HTR-8/SVneo (cell line): ENCODE measurements around the gene IMMT.
"Not testable (repeated sequence)": the region's sequence is repeated elsewhere in the genome, so short reads cannot be mapped to it uniquely, and the experiment has no call there.

Experiments
- DNase-seq: peaks from one replicate; pipeline ENCODE4 v3.0.0; 2011; ENCODE audit warnings: low spot score, mixed read lengths; ENCODE audit not compliant: insufficient read length
- FAIRE-seq: peaks from 2 replicates; lab custom pipeline; 2011; peaks lifted over from hg19 to GRCh38; lab: Jason Lieb, UNC

IMMT gene

DNA sequence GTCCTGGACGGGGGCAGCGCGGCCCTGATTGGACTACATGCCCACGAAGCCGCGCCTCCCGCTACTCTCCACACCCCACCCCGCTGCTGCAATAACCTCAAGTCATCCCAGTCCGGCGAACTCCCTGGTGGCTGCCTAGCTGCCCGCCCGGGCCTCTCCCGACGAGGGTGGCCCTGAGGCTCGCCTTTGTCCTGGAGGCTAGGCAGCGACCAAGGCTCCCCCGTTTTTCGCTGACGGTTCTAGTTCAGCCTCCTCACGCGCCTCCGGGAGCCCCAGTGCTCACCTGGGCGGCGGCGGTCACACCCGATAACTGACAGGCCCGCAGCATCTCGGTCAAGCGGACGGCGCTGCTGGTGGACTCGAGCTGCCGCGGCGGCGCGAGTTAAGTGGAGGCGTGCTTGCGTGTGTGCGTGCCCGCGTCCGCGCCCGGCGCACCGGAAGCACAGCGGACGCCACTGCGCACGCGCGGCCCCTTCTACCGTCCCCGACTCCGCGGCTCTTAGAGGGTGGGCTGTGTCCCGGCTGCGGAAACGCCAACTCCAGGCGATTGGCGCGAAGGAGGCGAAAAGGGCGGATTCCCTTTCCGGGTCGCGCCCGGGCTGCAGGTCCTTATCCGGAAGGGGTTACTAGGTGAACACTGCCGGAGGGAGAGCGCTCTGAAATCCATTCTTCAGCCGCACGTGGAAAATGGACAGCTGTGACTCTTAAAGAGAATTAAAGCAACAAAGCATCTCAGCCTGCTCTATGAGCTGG is at the start of gene IMMT:
Gene IMMT (minus strand): TSS at position 408 of the 753 bp plus-strand sequence. CDS start 80 bp downstream, at position 328.
- peak; percentile 96 for FAIRE-seq

DNA sequence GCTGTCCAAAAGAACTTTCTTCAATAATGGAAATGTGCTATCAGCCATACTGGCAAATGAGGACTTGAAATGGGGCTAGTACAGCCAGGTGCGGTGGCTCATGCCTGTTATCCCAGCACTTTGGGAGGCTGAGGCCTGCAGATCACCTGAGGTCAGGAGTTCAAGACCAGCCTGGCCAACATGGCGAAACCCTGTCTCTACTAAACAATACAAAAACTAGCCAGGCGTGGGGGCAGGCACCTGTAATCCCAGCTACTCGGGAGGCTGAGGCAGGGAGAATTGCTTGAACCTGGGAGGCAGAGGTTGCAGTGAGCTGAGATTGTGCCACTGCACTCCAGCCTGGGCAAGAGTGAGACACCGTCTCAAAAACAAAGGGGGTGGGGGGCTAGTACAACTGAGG is 49.5 kb upstream of the IMMT start:
- not testable (repeated sequence) for DNase-seq, FAIRE-seq

More for the DNA sequence above, at the start of gene IMMT:
- peak; percentile 98 for DNase-seq

DNA sequence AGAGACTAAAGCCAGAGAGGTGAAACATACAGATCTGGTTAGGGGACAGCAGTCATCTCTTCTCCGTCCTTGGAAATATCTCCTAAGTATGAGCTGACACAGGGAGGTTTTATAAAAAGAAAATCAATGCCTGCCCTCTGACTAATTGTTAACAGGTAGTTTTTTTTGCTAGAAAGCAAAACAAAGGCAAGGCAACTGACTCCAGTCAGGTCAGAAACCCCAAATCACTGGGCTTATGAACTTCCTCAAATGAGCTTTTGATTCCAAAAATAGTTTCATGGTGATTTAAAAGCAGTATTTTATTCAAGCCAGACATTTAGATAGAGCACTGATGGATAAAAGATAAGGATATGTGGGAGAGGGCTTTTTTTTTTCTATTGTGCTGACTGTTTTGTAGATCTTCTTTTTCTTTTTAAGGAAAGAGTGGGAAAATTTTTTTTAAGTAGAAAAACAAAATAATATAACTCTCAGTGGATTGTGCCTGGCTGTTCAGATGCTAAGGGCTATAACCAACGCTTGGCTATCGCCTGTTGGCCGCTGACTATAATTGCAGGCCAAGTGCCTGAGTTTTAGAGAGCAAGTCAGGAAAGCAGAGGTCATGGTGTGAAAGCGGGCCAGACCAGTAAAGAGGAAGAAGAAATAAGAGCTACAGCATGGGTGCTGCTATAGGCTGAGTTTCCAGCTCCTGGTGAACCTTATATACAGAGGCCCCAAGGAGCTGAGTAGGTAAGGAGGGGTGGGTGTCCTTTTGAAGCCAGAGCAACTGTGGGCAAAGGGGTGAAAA is 48.9 kb upstream of the IMMT start:
- DNase-seq (no peak), FAIRE-seq (no peak)

DNA sequence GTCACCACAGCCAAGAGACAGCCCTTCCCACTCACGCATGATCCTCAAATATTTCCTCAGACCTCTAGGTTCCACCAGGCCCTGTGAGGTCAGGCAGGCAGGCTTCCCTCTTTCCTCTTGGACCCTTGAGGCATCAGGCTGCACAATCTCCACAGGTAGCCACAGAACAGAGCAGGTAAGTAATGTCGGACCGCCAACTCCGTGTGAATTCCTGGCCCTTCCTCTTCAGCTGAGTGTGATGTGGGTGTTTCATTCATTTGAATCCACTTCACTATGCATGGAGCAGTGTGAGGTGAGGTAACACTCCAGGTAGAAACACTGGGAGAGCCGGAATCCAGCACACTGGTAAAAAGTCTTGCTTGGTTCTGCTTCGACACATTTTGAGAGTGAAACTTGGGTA is 48.0 kb upstream of the IMMT start:
- DNase-seq (no peak), FAIRE-seq (no peak)

DNA sequence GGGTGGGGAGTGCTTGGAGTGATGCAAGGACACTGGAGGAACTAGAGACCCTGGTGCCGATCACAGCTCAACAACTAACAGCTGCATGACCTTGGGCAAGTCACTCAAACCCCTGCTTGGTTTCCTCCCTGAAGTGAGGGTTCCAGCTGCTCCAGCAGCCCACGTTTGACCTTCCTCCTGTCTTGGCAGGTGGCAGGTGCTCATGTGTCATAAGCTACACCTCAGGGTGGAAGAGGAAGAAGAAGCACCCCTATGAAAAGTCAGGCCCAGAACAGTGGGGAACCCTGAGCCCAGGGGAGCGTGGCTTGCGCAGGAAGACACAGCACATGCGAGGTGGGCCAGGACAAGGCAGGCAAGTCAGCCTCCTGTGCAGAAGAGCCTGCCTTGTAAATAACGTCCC is 46.3 kb upstream of the IMMT start:
- FAIRE-seq (no peak), DNase-seq (no peak)

DNA sequence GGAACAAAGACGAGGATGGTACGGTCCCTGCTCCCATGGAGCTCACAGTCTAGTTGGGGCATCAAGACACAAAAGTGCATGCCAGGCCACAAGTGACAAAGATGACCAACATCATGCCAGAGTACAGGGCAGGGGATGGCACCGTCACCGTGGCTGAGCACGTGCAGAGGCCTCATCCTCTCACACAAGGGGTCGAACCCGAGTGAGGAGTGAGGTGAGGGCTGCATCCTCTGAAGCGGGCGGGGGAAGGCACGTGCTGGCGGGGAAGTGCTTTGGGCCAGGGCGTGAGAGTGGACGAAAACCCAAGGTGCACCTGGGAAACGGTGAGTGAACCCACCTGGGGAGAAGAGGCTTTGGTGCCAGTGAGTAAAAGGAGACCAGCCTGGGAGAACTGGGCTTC is 45.0 kb upstream of the IMMT start:
- DNase-seq (no peak), FAIRE-seq (no peak)

DNA sequence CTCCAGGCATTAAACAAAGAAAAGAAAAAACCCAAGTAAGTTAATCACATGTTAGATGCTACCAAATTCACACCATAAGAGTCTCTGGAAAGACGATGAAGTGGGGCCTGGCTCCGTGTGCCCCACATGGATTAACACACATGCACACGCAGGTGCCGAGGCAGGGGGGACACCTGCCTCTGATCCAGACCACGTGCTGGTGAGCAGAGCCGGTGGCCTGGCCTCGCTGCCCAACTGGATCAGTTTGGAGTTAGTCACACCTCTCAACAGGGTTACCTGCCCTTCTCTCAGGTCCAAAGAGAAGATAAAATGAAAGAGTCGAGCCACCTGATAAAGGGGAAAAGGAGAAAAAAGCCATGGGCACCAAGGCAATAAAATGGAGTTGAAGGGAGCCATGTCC is 44.5 kb upstream of the IMMT start:
- FAIRE-seq = no peak
- DNase-seq = no peak

DNA sequence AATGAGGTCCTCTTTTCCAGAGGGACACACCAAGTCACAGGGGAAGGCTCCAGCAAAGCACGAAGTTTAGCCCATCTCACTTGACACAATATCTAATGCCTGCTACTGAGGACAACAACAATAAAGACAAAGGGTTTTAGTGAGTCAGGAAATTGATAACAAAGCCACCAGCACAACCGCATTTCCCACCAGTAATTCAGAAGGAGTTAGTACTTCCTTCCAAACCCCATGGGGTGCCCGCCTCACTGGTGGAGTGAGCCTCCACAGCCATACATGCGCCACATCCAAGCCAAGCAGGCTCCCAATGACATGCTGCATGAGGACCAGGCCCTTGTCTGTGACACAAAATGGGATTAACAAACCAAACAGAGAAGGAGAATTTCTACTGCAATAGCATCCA is 44.1 kb upstream of the IMMT start:
- FAIRE-seq (no peak), DNase-seq (no peak)

DNA sequence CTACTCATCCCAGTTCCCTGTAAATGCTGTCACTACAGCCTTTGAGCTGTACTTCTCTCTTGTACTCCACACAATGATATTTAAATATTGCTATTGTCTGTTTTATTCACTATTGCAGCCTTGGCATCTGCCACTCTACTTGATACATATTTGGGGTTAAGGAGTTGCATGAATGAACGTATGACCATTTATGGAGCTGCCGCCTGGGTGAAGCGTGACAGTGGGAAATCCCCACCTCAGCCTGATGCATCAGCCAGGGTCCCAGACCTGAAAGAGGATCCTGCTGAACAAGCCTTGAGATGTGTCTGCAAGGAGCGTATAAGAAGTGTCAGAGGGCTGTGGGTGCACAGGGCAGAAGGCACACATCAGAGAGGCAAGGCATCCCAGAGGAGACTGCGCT is 43.1 kb upstream of the IMMT start:
- DNase-seq (no peak), FAIRE-seq (peak; percentile 20)

DNA sequence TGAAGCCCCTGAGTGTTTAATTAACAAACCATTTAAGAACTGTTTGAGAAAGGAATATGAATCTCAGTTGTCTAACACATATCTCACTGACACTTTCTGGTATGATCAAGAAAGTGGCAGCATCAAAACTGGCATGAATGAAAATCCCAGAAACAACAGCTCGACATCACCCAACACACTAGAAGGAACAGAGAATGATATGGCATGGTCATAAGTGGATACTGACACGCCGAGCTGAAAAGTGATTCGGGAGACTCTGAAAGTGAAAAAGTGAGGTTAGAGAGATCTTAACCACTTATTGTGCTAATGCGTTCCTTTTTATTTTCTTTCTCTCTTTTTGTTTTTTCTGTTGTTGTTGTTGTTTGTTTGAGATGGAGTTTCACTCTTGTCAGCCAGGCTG is 41.9 kb upstream of the IMMT start:
- no peak for FAIRE-seq

DNA sequence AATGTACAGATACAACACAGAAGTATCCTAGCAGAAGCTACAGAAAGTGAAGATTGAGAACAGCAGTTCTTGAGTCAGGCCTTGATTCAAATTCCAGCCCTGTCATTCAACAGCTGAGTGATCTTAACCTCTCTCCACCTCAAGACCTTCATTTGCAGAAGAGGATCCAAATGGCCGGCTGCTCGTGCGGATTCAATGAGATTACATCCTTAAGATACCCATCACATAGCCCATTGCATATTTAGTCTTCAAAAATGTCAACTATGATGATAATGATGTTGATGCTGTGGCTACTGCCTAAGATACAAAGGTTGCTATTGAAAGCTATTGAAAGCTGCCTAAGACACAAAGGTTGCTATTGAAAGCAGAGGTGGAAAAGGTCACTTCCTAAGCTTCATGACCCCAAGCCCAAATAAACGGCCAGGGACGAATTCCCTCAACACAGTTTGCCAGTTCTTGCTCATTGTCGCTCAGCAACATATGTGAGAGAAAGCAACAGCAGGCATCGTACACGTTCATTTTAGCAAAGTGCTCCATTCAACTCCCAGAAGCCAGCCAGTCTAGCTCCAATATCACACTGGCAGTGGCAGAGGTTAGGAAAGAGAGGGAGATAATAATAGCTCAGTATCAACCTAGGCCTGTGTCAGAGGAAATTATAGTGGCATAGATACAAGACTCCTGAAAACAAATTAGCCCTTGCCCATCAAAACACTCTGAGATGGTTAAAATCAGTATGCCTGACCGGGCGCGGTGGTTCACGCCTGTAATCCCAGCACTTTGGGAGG is 40.1 kb upstream of the IMMT start:
- FAIRE-seq = peak; percentile 9
- no peak for DNase-seq

More for the DNA sequence above, 41.9 kb upstream of the IMMT start:
- DNase-seq = no peak

DNA sequence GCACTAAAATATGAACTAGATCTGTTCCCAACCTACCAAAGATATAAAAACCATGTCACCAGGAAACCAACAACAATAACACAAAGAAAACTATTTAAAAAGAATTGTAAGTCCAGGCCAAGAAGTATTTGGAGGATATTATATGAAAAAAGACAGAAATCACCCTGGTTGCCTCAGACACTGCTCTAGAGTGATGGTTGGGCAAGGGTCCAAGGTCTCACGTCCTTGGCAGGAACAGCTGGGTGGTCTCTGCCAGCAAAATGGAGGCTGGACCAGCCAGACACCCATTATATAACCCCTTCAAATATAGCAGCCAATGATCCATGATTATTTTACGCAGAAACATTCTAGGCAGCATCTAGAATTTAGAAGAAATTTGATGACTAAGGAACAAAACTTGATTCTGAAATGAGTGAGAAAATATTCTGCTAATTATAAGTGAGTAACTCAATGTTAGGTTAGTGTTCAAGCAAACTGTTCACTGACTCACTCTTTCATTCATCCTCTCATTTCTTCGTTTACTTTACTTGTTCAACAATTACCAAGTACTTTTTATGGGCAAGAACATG is 39.4 kb upstream of the IMMT start:
- DNase-seq (no peak), FAIRE-seq (no peak)

DNA sequence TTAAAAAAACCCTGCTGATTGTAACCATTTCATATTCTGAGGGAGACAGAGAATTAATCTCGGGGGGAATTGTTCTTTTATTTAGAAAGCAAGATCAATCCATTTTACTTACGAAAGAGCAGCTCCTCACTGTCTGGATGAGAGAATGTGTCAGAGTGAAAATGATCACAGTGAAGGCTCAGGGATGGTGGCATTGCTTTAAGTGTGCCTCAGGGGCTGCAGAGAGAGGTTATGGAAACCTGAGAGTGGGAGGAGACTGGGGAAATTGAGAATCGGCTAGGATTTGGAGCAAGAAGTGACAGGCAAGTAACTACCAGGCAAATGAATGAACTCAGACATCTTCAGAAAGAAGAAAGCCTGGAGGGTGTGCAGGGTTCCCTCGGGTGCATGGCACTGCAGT is 38.2 kb upstream of the IMMT start:
- FAIRE-seq = no peak
- DNase-seq = no peak

DNA sequence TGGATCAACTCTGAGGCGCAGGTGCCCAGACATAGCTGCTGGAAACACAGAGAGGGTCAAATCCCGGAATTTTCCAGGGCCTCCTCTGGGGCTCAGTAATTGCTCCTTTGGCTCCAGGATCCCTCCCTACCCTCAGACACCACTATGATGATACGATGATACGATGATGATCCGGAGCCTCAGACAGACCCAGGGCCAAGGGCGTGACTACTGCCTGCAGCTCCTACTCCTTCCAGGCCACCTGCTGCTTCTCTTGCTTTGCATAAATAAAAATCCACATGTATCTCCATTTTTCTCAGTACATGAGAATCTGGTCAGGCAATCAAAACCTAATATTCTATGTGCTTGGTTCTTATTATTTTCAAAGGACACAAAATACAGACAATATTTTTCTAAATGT is 37.6 kb upstream of the IMMT start:
- DNase-seq (no peak), FAIRE-seq (no peak)

DNA sequence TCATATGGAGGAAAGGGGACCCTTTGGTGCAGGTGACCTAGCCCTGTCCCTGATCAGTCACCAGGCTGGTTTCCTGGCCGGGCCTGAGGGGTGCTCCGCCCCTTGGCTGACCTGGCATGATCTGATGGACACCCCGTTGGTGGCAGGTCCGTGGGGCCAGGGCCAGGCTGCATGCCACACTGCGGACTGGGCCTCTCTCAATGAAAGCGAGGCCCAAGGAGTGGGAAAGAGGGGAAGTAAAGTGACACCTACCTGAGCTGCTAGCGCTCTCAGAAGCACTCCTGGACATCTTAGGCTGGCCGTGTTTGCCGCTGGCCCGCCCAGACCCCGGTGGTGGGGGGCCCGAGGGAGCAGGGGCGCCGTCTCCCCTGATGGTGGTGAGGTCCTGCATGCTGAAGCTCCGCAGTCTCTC is 37.1 kb upstream of the IMMT start:
- FAIRE-seq (no peak), DNase-seq (no peak)

DNA sequence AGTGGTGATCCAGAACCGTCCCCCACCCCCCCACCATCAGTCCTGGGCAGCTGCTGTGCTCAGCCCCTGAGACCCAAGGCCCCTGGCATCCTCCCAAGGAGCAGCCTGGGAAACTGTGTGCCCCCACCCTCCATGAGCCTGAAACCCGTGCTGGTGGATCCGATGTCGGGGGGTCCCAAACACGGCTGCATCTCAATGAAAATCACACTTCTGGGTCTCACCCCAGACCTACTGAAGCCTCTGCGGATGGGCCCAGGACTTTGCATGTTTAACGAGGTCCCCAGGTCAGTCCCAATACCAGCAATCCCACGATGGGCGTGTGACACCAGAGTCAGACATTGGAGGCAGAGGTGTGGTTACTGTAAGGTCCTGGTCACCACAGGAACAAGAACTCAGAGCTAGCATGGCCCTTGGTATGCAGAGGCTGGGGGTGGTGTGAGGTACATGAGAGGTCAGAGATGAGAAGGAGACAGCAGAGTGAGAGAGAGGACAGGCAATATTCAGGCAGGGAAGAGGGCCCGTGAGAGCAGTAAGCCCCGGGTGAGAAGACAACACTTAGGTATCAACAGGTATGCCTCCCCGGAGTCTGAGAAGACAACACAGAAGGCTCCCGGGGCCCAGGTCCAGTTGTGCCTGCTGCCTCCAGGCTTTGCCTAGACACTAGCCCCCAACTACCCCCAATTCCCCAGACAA is 36.6 kb upstream of the IMMT start:
- DNase-seq (no peak), FAIRE-seq (no peak)

DNA sequence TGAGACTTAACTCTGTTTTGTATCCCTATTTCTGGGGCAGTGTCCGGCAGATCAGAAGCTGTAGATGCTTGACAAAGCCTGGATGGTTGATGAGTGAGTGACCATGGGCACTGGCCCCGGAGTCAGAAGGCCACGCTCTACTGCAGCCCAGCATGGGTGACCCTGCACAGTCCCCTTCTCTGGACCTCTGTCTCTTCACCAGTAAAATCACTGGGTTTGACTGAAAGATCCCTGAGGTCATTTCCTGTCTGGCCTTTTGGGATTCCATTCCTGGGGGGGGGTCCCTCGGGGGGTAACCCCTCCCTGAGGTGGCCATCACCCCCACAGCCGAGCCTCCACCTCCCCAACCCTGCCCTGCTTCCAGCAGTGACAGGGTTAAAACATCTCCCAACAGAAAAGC is 35.7 kb upstream of the IMMT start:
- FAIRE-seq (no peak), DNase-seq (no peak)

DNA sequence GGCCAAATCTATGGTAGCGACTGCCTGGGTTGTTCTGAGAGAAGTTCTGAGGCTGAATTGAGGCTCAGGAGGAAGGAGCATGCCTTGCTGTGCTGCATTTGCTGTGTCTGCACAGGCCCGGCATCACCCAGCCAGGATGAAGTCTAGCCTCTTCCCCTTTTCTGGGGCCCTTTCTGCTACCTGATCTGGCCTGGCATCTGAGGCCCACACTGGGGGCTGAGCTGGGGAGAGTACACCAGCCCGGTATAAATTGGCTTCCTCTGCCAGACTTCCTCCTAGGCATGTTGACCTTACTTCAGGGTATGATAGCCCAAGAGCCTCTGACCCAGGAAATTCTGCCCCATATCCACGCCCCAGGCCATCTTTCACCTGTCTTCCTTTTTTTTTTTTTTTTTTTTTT is 34.0 kb upstream of the IMMT start:
- no peak for DNase-seq
- FAIRE-seq = no peak

DNA sequence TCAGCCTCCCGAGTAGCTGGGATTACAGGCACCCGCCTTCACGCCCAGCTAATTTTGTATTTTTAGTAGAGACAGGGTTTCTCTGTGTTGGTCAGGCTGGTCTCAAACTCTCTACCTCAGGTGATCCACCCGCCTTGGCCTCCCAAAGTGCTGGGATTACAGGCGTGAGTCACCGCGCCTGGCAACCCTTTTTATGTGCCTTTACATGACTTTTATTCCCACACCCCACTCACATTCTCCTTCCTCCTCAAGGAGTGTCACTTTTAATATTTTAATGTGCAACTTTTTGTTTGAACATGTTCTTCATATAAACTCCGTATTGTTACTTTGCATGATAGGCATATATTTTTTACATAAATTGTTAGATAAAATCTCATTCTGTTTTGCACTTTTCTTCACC is 33.3 kb upstream of the IMMT start:
- not testable (repeated sequence) for DNase-seq, FAIRE-seq

DNA sequence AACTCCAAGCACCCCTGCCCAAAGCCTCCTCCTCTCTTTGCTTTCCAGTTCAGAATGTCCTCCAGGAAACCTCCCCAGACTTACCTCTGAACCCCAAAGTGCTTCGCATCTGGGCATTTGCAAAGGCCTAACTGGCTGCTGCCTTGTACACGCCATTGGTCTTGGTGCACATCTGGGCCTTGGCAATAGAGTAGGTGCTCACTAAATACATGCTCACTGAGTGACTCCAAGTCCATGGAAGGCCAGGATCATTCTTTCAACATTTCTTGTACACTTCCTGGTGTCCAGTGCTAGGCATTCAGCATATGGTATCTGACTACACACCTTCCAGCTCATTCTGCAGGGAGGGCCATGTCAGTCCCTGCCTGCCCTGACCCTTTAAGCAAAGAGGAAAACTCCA is 32.4 kb upstream of the IMMT start:
- DNase-seq = no peak
- no peak for FAIRE-seq
